ENCODE results near the gene WARS2. TPM values are rescaled to one million over a fixed set of nuclear protein-coding genes. Genes with fewer than 3 reads are reported as not detected.

Gene WARS2
- total and polyA plus RNA-seq, 12 donors: 5.1 to 35.9 (median 20.9) TPM

GRCh38 chr1:119015547-119015946 lies 124.9 kb downstream of the WARS2 start:
- intact Hi-C loops (cut with DNase I): no loop called here

DNA sequence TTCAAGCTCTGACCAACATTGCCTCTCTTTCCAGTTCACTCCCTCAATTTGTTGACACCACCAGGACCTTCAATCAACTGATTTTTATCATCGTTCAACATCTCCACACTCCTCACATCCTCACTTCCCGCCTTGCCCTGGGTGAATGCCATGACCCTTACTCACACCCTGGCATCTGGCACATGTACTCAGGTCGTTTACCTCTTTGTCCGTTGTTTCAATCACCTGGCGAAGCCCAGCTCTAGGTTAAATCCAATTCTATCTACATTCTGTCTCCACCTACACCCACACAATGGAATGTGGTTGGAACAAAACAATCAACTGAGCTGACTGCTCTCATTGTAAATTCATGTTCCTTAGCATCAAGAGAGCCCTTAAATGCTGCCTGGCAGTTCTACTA lies 128.1 kb downstream of the WARS2 start:
- 75 to 91% (median 87%) methylated on average over 5 of the region's 5 CpGs for WGBS, 4 donors
- TF ChIP-seq, protein P1, sequence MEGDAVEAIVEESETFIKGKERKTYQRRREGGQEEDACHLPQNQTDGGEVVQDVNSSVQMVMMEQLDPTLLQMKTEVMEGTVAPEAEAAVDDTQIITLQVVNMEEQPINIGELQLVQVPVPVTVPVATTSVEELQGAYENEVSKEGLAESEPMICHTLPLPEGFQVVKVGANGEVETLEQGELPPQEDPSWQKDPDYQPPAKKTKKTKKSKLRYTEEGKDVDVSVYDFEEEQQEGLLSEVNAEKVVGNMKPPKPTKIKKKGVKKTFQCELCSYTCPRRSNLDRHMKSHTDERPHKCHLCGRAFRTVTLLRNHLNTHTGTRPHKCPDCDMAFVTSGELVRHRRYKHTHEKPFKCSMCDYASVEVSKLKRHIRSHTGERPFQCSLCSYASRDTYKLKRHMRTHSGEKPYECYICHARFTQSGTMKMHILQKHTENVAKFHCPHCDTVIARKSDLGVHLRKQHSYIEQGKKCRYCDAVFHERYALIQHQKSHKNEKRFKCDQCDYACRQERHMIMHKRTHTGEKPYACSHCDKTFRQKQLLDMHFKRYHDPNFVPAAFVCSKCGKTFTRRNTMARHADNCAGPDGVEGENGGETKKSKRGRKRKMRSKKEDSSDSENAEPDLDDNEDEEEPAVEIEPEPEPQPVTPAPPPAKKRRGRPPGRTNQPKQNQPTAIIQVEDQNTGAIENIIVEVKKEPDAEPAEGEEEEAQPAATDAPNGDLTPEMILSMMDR (IDR thresholded peaks at IDR 0.05): no peak
- no peak for TF ChIP-seq POLR2A (IDR thresholded peaks at IDR 0.05)
- Histone ChIP-seq H3K27me3 (peaks cover 7% of the 10 kb centered on the region), H3K36me3 (replicated peaks in 1 of 2) (no peaks in the 10 kb centered on the region), H3K4me3 (no peak overlapping the region), H3K9me3 (replicated peaks in 1 of 3) (no peaks in the 10 kb centered on the region), H3K4me1 (replicated peaks in 1 of 2) (peaks cover 8 to 12% of the 10 kb centered on the region in 2 donors), H3K27ac (no peak overlapping the region)
- intact Hi-C loops (cut with DNase I): no loop called here
- no peak for DNase-seq

More at GRCh38 chr1:119015547-119015946, 124.9 kb downstream of the WARS2 start:
- DNase-seq: no peak
- Histone ChIP-seq H3K4me3 (no peak overlapping the region), H3K36me3 (replicated peaks in 1 of 2) (no peaks in the 10 kb centered on the region), H3K27ac (no peak overlapping the region), H3K4me1 (replicated peaks in 1 of 2) (no peaks in the 10 kb centered on the region), H3K9me3 (replicated peaks in 1 of 3) (no peaks in the 10 kb centered on the region), H3K27me3 (no peaks in the 10 kb centered on the region)
- TF ChIP-seq, protein P1 (IDR thresholded peaks at IDR 0.05): no peak
- TF ChIP-seq POLR2A (IDR thresholded peaks at IDR 0.05): no peak
- 91 to 98% (median 95%) methylated on average over 2 of the region's 2 CpGs for WGBS, 4 donors

DNA sequence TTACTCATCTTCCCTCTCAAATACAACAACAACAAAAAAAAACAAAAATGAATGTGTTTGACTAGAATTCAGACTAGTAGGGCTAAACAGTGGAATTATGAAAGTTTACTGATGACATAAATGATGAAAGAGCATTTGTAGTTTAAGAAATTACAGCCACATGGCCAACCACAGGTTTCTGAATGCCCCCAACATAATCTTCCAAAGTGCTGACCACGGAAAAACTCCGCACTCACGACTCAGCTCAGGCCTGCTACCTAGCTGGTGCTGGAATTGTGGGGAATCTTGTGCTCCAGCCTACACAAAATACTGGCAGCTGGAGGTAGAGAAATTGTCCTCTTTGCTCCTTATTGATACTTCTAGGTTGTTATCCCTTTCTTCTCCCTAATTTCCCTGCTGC lies 128.7 kb downstream of the WARS2 start:
- Histone ChIP-seq H3K27me3 (peaks cover 14% of the 10 kb centered on the region), H3K9me3 (replicated peaks in 1 of 3) (no peaks in the 10 kb centered on the region), H3K27ac (no peak overlapping the region), H3K4me1 (replicated peaks in 1 of 2) (peaks cover 8 to 14% of the 10 kb centered on the region in 2 donors), H3K36me3 (replicated peaks in 1 of 2) (no peaks in the 10 kb centered on the region), H3K4me3 (no peak overlapping the region)
- intact Hi-C loops (cut with DNase I): no loop called here
- TF ChIP-seq POLR2A (IDR thresholded peaks at IDR 0.05): no peak
- TF ChIP-seq, protein P1 (IDR thresholded peaks at IDR 0.05): no peak
- 84 to 98% (median 91%) methylated on average over 3 of the region's 3 CpGs for WGBS, 4 donors
- no peak for DNase-seq

GRCh38 chr1:119011116-119011515 lies 129.3 kb downstream of the WARS2 start:
- Histone ChIP-seq H3K4me1 (replicated peaks in 1 of 2) (peaks cover 8 to 14% of the 10 kb centered on the region in 2 donors), H3K27ac (no peak overlapping the region), H3K36me3 (replicated peaks in 1 of 2) (no peaks in the 10 kb centered on the region), H3K27me3 (peaks cover 20% of the 10 kb centered on the region), H3K4me3 (no peak overlapping the region), H3K9me3 (replicated peaks in 1 of 3) (no peaks in the 10 kb centered on the region)
- TF ChIP-seq POLR2A (IDR thresholded peaks at IDR 0.05): no peak
- TF ChIP-seq, protein P1 (IDR thresholded peaks at IDR 0.05): no peak
- DNase-seq: no peak
- 95 to 98% (median 97%) methylated on average over 2 of the region's 2 CpGs for WGBS, 4 donors
- intact Hi-C loops (cut with DNase I): no loop called here

All from adrenal gland (tissue), 12 donors.